ENCODE results near the gene NOP14.
"Not testable (repeated sequence)": the region's sequence is repeated elsewhere in the genome, so short reads cannot be mapped to it uniquely, and the experiment has no call there.

Gene NOP14

DNA sequence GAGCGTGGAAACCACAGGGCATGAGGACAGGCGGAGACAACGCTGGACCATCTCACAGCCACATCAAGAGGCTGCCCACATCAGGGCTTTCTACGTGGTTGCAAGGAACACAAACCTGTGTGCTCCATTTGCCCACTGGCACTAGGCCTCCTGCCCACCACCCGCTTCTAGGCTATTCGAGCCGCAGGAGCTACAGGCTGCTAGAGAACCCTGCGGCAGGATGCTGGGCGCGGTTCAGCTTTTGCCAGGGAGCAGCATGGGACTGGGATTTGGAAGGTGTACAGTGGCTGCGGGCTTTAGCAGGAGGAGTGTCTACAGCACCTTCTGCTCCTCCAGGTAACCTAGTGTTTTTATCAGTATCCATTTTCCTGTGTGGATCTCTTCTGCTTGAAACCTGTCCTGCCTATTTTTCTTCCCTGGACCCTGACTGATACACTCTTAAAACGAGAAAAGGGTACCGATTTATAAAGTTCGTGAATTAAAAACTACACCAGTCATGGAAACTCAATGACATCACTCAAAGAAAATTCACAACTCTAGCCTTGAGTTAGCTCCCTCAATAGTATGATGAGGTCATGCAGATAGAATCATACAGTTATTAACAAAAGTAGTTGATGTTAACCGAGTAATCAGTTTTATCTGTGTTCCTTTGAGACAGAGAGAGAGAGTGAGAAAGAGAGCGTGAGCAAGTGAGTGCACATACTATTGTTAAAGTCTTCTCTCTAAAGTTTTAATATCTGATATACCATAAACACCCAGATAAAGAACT lies 12.8 kb downstream of the NOP14 start:
- H3K27ac ChIP-seq, result no peak overlapping the region
- DNase-seq, result no peak
- no peaks in the 10 kb centered on the region for H3K9me3 ChIP-seq (ENCODE audit: severe bottlenecking)
- H3K27me3 ChIP-seq (ENCODE audit: insufficient read depth, low read depth, severe bottlenecking), result no peaks in the 10 kb centered on the region
- H3K36me3 ChIP-seq, result peaks cover 90% of the 10 kb centered on the region
- TF ChIP-seq, protein P1, sequence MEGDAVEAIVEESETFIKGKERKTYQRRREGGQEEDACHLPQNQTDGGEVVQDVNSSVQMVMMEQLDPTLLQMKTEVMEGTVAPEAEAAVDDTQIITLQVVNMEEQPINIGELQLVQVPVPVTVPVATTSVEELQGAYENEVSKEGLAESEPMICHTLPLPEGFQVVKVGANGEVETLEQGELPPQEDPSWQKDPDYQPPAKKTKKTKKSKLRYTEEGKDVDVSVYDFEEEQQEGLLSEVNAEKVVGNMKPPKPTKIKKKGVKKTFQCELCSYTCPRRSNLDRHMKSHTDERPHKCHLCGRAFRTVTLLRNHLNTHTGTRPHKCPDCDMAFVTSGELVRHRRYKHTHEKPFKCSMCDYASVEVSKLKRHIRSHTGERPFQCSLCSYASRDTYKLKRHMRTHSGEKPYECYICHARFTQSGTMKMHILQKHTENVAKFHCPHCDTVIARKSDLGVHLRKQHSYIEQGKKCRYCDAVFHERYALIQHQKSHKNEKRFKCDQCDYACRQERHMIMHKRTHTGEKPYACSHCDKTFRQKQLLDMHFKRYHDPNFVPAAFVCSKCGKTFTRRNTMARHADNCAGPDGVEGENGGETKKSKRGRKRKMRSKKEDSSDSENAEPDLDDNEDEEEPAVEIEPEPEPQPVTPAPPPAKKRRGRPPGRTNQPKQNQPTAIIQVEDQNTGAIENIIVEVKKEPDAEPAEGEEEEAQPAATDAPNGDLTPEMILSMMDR (IDR thresholded peaks at IDR 0.05; ENCODE audit: low read depth, low read length), result no peak
- no peak overlapping the region for H3K4me3 ChIP-seq (ENCODE audit: low read depth, low read length)

DNA sequence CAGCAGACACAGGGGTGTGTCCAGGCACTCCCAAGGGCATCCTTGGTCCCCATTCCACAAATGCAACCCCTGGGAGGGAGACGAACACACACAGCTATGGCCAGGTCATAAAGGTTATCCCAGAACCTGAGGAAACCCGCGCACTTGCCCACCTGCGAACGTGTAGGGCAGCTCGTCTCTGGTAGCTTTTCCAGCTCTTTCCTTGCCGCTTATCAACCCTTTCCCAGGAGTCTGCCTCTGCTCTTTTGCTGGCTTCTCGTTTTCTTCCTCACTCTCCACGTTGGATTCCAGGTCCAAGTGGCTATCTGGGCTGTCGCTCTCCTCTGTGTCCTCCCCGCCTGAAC lies 13.5 kb downstream of the NOP14 start:
- Histone ChIP-seq H3K4me3 (ENCODE audit: low read depth, low read length) (no peak overlapping the region), H3K9me3 (ENCODE audit: severe bottlenecking) (no peaks in the 10 kb centered on the region), H3K36me3 (peaks cover 96% of the 10 kb centered on the region), H3K27ac (no peak overlapping the region), H3K27me3 (ENCODE audit: insufficient read depth, low read depth, severe bottlenecking) (no peaks in the 10 kb centered on the region)
- DNase-seq, result no peak
- TF ChIP-seq, protein P1 (IDR thresholded peaks at IDR 0.05; ENCODE audit: low read depth, low read length), result no peak

DNA sequence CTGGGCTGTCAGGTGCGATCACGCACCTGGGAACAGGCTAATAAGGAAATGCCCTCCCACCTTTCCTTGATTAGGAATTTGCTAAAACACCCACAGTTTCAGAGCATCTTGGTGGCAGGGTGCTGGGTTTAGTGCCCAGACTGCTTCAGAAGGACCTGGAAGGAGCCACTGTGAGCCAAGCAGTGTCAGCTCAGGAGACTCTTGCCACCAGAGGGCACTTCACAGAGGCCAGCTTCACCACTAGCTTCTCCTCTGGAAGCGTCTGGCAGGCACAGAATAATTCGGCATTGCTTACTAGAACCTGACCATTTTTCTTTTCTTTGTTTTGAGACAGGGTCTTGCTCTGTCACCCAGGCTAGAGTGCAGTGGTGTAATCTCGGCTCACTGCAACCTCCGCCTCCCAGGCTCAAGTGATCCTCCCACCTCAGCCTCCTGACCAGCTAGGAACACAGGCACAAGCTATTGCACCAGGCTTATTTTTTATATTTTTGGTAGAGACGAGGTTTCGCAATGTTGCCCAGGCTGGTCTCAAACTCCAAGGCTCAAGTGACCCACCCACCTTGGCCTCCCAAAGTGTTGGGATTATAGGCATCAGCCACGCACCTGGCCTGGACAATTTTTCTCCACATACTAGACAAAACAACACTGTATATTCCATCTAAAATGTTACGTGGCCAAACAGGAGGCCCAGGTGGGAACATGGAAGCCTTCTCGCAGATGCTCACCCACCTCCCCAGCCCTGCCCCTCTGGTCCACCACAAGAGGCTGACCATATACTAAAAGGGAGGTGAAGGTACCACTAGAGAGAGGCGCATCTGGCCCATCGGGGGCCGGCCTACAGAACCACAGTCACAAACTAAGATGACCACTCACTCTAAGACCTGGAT lies 14.1 kb downstream of the NOP14 start:
- TF ChIP-seq, protein P1 (IDR thresholded peaks at IDR 0.05; ENCODE audit: low read depth, low read length), result peak; percentile 90
- no peak overlapping the region for H3K4me3 ChIP-seq (ENCODE audit: low read depth, low read length)
- no peaks in the 10 kb centered on the region for H3K9me3 ChIP-seq (ENCODE audit: severe bottlenecking)
- peak overlapping the region; percentile 66 for H3K27ac ChIP-seq
- peak; percentile 62 for DNase-seq
- no peaks in the 10 kb centered on the region for H3K27me3 ChIP-seq (ENCODE audit: insufficient read depth, low read depth, severe bottlenecking)
- H3K36me3 ChIP-seq, result peaks cover 96% of the 10 kb centered on the region

DNA sequence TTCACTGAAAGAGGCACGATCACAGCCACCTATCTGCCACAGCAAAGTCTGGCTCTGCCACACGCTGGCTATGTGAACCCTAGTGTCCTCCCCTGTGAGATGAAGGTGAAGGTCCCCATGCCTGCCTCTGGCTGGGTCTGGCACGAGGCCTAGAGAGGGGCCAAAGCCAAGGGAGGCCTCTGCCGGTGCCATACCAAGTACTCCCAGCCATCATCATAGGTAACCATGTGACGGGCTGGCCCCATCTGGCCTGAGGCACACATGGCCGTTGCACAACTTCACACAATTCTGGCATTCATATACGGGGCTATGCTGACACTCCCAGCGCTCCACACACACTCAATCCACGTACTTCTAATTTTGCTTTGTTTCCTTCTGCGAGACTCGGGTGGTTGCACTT lies 15.3 kb downstream of the NOP14 start:
- no peaks in the 10 kb centered on the region for H3K27me3 ChIP-seq (ENCODE audit: insufficient read depth, low read depth, severe bottlenecking)
- H3K27ac ChIP-seq, result peak overlapping the region; percentile 66; the same call in 1 of the 2 replicates
- peaks cover 96% of the 10 kb centered on the region for H3K36me3 ChIP-seq
- no peak for DNase-seq
- no peaks in the 10 kb centered on the region for H3K9me3 ChIP-seq (ENCODE audit: severe bottlenecking)
- TF ChIP-seq, protein P1 (IDR thresholded peaks at IDR 0.05; ENCODE audit: low read depth, low read length), result no peak
- H3K4me3 ChIP-seq (ENCODE audit: low read depth, low read length), result no peak overlapping the region

DNA sequence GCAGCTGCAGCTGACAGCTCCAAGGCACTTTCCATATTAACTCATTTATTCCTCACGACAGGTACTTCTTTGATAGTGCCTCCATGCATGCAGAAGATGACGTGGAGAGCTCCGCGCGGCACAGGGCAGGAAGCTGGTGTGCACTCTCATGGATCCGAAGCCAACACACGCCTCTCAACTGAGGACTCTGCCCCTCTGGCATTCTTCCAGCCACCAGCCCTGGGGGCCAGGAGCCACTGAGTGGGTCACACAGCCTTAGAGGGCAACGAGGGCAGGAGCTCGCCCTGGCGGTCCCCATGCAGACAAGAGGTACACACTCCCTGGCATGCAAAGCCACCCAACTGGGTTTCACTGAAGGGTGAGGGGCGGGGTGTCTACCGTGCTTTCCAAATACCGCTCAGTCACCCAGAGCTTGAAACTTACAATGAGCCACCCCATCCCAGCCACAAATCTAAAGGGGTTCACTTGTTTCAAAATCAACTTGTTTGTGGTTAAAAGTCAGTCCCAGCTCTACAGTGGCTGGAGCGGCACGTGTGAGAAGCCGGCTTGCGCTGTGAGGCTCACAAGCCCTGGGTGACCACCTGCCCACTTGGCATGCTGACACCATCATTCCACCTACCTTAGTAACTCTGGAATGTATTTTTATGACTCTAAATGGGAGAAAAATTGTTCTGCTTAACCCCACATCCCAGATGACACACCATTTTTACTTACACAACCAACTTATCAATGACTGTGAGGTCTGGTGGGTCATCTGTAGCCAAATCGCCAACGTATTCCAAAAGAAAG lies 16.2 kb downstream of the NOP14 start:
- Histone ChIP-seq H3K27me3 (ENCODE audit: insufficient read depth, low read depth, severe bottlenecking) (no peaks in the 10 kb centered on the region), H3K36me3 (peaks cover 96% of the 10 kb centered on the region), H3K4me3 (ENCODE audit: low read depth, low read length) (no peak overlapping the region), H3K9me3 (ENCODE audit: severe bottlenecking) (no peaks in the 10 kb centered on the region), H3K27ac (no peak overlapping the region)
- TF ChIP-seq, protein P1 (IDR thresholded peaks at IDR 0.05; ENCODE audit: low read depth, low read length), result no peak
- no peak for DNase-seq

DNA sequence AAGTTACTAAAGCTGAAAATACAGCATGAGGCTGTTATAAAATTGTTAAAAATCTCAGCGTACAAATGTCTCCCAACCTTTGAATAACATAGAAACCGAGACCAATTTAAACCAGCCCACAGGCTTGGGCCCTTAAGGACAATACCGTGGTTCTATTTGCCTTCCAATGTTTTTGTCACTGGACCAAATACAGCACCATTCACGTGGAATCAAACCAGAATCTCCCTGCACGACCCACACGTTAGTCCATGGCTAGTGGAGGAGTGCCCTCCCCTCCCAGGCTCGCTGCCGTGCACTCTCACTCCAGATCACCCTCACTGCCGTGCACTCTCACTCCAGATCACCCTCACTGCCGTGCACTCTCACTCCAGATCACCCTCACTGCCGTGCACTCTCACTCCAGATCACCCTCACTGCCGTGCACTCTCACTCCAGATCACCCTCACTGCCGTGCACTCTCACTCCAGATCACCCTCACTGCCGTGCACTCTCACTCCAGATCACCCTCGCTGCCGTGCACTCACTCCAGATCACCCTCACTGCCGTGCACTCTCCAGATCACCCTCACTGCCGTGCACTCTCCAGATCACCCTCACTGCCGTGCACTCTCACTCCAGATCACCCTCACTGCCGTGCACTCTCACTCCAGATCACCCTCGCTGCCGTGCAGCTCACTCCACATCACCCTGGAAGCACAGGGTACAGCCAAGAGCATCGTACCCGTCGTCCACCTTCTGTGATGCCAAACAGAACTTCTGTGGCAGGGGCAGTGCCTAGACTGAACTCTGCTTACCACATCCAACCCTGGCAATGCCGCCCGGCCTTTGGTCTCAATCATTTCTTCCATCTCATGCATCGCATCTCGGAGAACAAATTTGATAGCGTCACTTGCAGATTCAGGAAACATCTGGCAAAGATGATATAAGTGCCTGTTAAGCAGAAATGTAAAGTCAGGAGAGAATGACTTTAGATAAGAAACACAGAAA lies 17.3 kb downstream of the NOP14 start:
- not testable (repeated sequence) for H3K4me3 ChIP-seq (ENCODE audit: low read depth, low read length); DNase-seq; H3K27me3 ChIP-seq (ENCODE audit: insufficient read depth, low read depth, severe bottlenecking); H3K27ac ChIP-seq; H3K9me3 ChIP-seq (ENCODE audit: severe bottlenecking)
- H3K36me3 ChIP-seq, result peaks cover 96% of the 10 kb centered on the region

Measured in WERI-Rb-1 (cell line).